ENCODE measurements around the gene RNF32. TPM values are rescaled to one million over a fixed set of nuclear protein-coding genes. Genes with fewer than 3 reads are reported as not detected.

RNF32 gene
- total and polyA plus RNA-seq, 12 donors: 0.26 to 8.5 (median 0.92) TPM

- no peak for TF ChIP-seq CTCF (IDR thresholded peaks at IDR 0.05)
- TF ChIP-seq POLR2A (IDR thresholded peaks at IDR 0.05): no peak
- H3K27ac ChIP-seq: no peak overlapping the region
- H3K27me3 ChIP-seq: no peaks in the 10 kb centered on the region
- DNase-seq: no peak
- WGBS, 4 donors: 93 to 98% (median 95%) methylated on average over 10 of the region's 10 CpGs
- H3K4me3 ChIP-seq: no peak overlapping the region
- intact Hi-C loops (cut with DNase I): loop anchor here in 1 of 2 donors (10.0 kb wide), 1 partner anchor 71 kb away; no protein-coding TSS in a partner anchor
- no peaks in the 10 kb centered on the region for H3K9me3 ChIP-seq (replicated peaks in 1 of 3)
- no peaks in the 10 kb centered on the region for H3K4me1 ChIP-seq (replicated peaks in 1 of 2)
- no peaks in the 10 kb centered on the region for H3K36me3 ChIP-seq (replicated peaks in 1 of 2)
Observed at GRCh38 chr7:156684251-156684650, 43.7 kb downstream of the RNF32 start.

GRCh38 chr7:156684661-156685060, 44.1 kb downstream of the RNF32 start:
- WGBS, 4 donors: 90 to 100% (median 96%) methylated on average over 1 to 4 of the region's 4 CpGs

GRCh38 chr7:156691764-156692163, 51.2 kb downstream of the RNF32 start:
- no peak overlapping the region for H3K27ac ChIP-seq
- H3K4me1 ChIP-seq (replicated peaks in 1 of 2): peaks cover 0 to 6% of the 10 kb centered on the region in 2 donors
- no peaks in the 10 kb centered on the region for H3K27me3 ChIP-seq
- 72 to 91% (median 82%) methylated on average over 5 of the region's 5 CpGs for WGBS, 4 donors
- H3K36me3 ChIP-seq (replicated peaks in 1 of 2): no peaks in the 10 kb centered on the region
- TF ChIP-seq POLR2A (IDR thresholded peaks at IDR 0.05) (no peak), CTCF (IDR thresholded peaks at IDR 0.05) (no peak)
- no peak overlapping the region for H3K4me3 ChIP-seq
- DNase-seq: no peak
- H3K9me3 ChIP-seq (replicated peaks in 1 of 3): no peaks in the 10 kb centered on the region
- intact Hi-C loops (cut with DNase I): no loop called here

More at GRCh38 chr7:156684661-156685060, 44.1 kb downstream of the RNF32 start:
- no peaks in the 10 kb centered on the region for H3K4me1 ChIP-seq (replicated peaks in 1 of 2)
- no peak for DNase-seq
- H3K9me3 ChIP-seq (replicated peaks in 1 of 3): no peaks in the 10 kb centered on the region
- no peak overlapping the region for H3K27ac ChIP-seq
- H3K27me3 ChIP-seq: no peaks in the 10 kb centered on the region
- TF ChIP-seq CTCF (IDR thresholded peaks at IDR 0.05) (no peak), POLR2A (IDR thresholded peaks at IDR 0.05) (no peak)
- H3K4me3 ChIP-seq: no peak overlapping the region
- intact Hi-C loops (cut with DNase I): loop anchor here in 1 of 2 donors (10.0 kb wide), 1 partner anchor 70 kb away; no protein-coding TSS in a partner anchor
- H3K36me3 ChIP-seq (replicated peaks in 1 of 2): no peaks in the 10 kb centered on the region

- H3K4me1 ChIP-seq (replicated peaks in 1 of 2): peaks cover 0 to 6% of the 10 kb centered on the region in 2 donors
- no peaks in the 10 kb centered on the region for H3K36me3 ChIP-seq (replicated peaks in 1 of 2)
- intact Hi-C loops (cut with DNase I): no loop called here
- no peak for TF ChIP-seq POLR2A (IDR thresholded peaks at IDR 0.05)
- no peak for TF ChIP-seq CTCF (IDR thresholded peaks at IDR 0.05)
- H3K27ac ChIP-seq: no peak overlapping the region
- H3K27me3 ChIP-seq: no peaks in the 10 kb centered on the region
- no peaks in the 10 kb centered on the region for H3K9me3 ChIP-seq (replicated peaks in 1 of 3)
- H3K4me3 ChIP-seq: no peak overlapping the region
- DNase-seq: no peak
- 88 to 95% (median 92%) methylated on average over 1 of the region's 1 CpG for WGBS, 4 donors
Observed at GRCh38 chr7:156692849-156693248, 52.3 kb downstream of the RNF32 start.
